ENCODE measurements around the gene UTRN. TPM values are rescaled to one million over a fixed set of nuclear protein-coding genes. Genes with fewer than 3 reads are reported as not detected.

UTRN gene
- total and polyA plus RNA-seq, 12 donors, result 7.6 to 194 (median 96.3) TPM

DNA sequence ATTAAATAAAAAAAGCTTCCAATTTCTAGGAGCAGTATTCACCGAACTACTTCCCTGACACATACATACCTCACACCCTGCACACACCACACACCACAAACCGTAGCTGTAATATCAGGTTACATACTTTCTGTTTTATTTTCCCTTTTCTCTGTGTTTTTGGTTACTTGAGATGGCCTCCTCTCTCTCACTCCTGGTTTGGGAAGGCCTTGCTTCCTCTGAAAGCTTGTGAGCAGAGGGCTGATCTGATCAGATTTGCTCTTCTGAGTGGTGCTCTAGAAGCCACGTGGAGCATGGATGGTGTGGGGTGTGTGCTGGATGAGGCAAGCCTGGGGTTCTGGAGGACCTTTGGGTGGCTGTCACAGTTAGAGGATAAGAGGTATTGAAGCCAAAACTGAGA lies 20.9 kb downstream of the UTRN start:
- Histone ChIP-seq H3K36me3 (replicated peaks in 1 of 2) (peaks cover 0 to 8% of the 10 kb centered on the region in 2 donors), H3K4me1 (replicated peaks in 1 of 2) (peaks cover 0 to 6% of the 10 kb centered on the region in 2 donors), H3K27me3 (no peaks in the 10 kb centered on the region), H3K4me3 (no peak overlapping the region), H3K9me3 (replicated peaks in 1 of 3) (no peaks in the 10 kb centered on the region), H3K27ac (no peak overlapping the region)
- intact Hi-C loops (cut with DNase I), result no loop called here
- WGBS, 4 donors, result 73 to 88% (median 79%) methylated on average over 3 of the region's 3 CpGs
- TF ChIP-seq, protein P1, sequence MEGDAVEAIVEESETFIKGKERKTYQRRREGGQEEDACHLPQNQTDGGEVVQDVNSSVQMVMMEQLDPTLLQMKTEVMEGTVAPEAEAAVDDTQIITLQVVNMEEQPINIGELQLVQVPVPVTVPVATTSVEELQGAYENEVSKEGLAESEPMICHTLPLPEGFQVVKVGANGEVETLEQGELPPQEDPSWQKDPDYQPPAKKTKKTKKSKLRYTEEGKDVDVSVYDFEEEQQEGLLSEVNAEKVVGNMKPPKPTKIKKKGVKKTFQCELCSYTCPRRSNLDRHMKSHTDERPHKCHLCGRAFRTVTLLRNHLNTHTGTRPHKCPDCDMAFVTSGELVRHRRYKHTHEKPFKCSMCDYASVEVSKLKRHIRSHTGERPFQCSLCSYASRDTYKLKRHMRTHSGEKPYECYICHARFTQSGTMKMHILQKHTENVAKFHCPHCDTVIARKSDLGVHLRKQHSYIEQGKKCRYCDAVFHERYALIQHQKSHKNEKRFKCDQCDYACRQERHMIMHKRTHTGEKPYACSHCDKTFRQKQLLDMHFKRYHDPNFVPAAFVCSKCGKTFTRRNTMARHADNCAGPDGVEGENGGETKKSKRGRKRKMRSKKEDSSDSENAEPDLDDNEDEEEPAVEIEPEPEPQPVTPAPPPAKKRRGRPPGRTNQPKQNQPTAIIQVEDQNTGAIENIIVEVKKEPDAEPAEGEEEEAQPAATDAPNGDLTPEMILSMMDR (IDR thresholded peaks at IDR 0.05), result no peak
- no peak for TF ChIP-seq POLR2A (IDR thresholded peaks at IDR 0.05)
- no peak for DNase-seq

GRCh38 chr6:144307880-144308279 lies 22.7 kb downstream of the UTRN start:
- intact Hi-C loops (cut with DNase I), result no loop called here
- Histone ChIP-seq H3K27me3 (no peaks in the 10 kb centered on the region), H3K27ac (no peak overlapping the region), H3K4me1 (replicated peaks in 1 of 2) (peaks cover 0 to 14% of the 10 kb centered on the region in 2 donors), H3K9me3 (replicated peaks in 1 of 3) (no peaks in the 10 kb centered on the region), H3K36me3 (replicated peaks in 1 of 2) (peaks cover 0 to 8% of the 10 kb centered on the region in 2 donors), H3K4me3 (no peak overlapping the region)
- no peak for DNase-seq
- TF ChIP-seq, protein P1 (IDR thresholded peaks at IDR 0.05), result no peak
- no peak for TF ChIP-seq POLR2A (IDR thresholded peaks at IDR 0.05)
- 90 to 97% (median 92%) methylated on average over 3 of the region's 3 CpGs for WGBS, 4 donors

- WGBS, 4 donors, result 85 to 92% (median 88%) methylated on average over 5 of the region's 5 CpGs
- no peak overlapping the region for H3K27ac ChIP-seq
- intact Hi-C loops (cut with DNase I), result no loop called here
- TF ChIP-seq POLR2A (IDR thresholded peaks at IDR 0.05), result no peak
- TF ChIP-seq, protein P1 (IDR thresholded peaks at IDR 0.05), result no peak
- peaks cover 0 to 8% of the 10 kb centered on the region in 2 donors for H3K36me3 ChIP-seq (replicated peaks in 1 of 2)
- no peaks in the 10 kb centered on the region for H3K27me3 ChIP-seq
- H3K4me1 ChIP-seq (replicated peaks in 1 of 2), result peaks cover 21 to 36% of the 10 kb centered on the region in 2 donors
- no peak overlapping the region for H3K4me3 ChIP-seq
- no peaks in the 10 kb centered on the region for H3K9me3 ChIP-seq (replicated peaks in 1 of 3)
- DNase-seq, result no peak
These were observed 25.6 kb downstream of the UTRN start for GRCh38 chr6:144310765-144311164.

GRCh38 chr6:144311361-144311760 lies 26.2 kb downstream of the UTRN start:
- TF ChIP-seq, protein P1 (IDR thresholded peaks at IDR 0.05), result no peak
- no peak for TF ChIP-seq POLR2A (IDR thresholded peaks at IDR 0.05)
- peaks cover 0 to 8% of the 10 kb centered on the region in 2 donors for H3K36me3 ChIP-seq (replicated peaks in 1 of 2)
- H3K4me1 ChIP-seq (replicated peaks in 1 of 2), result peaks cover 21 to 40% of the 10 kb centered on the region in 2 donors
- DNase-seq, result no peak
- 90 to 96% (median 91%) methylated on average over 2 of the region's 2 CpGs for WGBS, 4 donors
- H3K27me3 ChIP-seq, result no peaks in the 10 kb centered on the region
- H3K4me3 ChIP-seq, result no peak overlapping the region
- no peaks in the 10 kb centered on the region for H3K9me3 ChIP-seq (replicated peaks in 1 of 3)
- no peak overlapping the region for H3K27ac ChIP-seq
- intact Hi-C loops (cut with DNase I), result no loop called here
